IPS-NIHi7 (cell line): ENCODE measurements around the gene MAGOHB.

Source experiments
- DNase-seq: peaks from one replicate; pipeline ENCODE4 v3.0.0; 2012; ENCODE audit warnings: mixed read lengths; ENCODE audit errors: extremely low spot score

Gene MAGOHB

DNA sequence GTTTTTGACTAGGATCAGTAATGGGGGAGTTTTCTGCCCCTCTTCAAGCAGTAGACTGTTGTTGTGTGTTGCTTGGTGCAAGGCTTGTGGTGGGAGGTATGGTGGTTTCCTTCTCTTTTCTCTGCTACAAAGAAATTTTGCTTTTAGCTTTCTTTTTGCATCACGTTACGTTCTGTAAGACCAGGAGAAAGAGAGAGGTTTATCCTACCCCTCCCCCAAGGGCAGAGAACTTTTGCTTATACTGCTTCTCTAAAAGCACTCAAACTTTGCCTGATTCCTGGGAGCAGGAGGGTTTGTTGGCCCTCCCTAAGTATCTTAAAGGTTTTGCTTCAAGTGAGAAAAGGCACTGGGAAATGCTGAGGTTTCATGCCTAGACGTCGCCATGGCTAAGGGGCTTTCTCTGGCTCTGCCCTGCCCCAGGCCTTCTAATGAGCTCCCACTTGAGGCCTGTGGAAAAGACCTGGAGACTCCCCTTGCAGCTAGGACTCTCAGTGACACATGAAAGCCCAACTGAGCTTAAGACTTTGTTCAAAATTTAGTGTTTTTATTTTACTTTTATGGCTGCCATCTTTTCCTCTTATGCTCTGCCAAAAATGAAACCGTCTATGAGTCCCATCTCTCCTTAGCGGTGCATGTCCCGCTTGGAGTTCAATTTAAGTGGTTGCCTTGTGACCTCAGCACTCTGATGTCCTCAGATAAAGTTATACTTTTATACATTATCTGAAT, 58.5 kb downstream of the MAGOHB start:
- no peak for DNase-seq

DNA sequence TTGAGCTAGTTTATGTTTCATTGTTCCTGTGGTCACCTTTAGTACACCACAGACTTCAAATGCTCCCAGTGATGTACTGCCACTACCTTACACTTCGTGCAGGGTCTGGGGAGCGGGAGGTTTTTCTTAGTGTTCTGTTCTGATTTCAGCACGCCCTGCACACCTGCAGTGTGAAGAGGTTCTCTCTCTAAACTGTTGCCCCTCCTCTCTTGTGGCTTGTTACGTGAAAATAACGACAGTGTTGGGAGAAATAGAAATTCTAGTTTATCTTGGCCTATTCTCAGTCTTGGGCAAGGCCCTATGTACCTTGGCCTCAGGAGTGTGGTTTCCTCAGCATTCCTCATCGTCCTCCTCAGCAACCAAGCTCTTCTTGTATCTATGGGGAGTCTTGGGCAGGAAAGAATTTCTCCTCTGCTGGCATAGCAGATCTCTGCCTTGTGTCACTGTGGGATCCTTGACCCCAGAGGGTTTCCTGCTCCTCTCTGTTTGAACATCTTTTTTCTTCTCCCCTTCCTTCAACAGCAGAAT, 59.1 kb downstream of the MAGOHB start:
- no peak for DNase-seq
